Left ventricle myocardium inferior (tissue), 1 donor: ENCODE results near the gene COL25A1. TPM values are rescaled to one million over a fixed set of nuclear protein-coding genes. Genes with fewer than 3 reads are reported as not detected.

Experiments
- DNase-seq: peaks from one replicate; pipeline ENCODE4 v3.0.0-alpha.2; 2020
- H3K27ac ChIP-seq: fragments of 200-600 bp; replicated peaks from 2 replicates; pipeline ENCODE4 v1.8.0; 2021
- H3K27me3 ChIP-seq: fragments of 200-600 bp; 2 replicates; pipeline ENCODE4 v1.8.0; 2021; ENCODE audit warnings: low read depth
- H3K36me3 ChIP-seq: fragments of 200-600 bp; 2 replicates; pipeline ENCODE4 v1.8.0; 2021
- H3K4me1 ChIP-seq: fragments of 200-600 bp; 2 replicates; pipeline ENCODE4 v1.8.0; 2021
- H3K4me3 ChIP-seq: fragments of 200-600 bp; 2 replicates; pipeline ENCODE4 v1.8.0; 2021; ENCODE audit warnings: mild to moderate bottlenecking, moderate library complexity
- H3K9me3 ChIP-seq: fragments of 200-600 bp; replicated peaks from 2 replicates; pipeline ENCODE4 v1.8.0; 2021
- intact Hi-C: fragments of 100-400 bp; cut with micrococcal nuclease; formaldehyde crosslinking; loops from one replicate; pipeline ENCODE4 v1.11.0; 2022
- total RNA-seq: library from RNA; stranded (reverse); fragmentation: NEBNext Ultra II Directional; extraction: Animal tissue kit (Norgen Biotek cat#: 25700); gene quantifications from one replicate; pipeline ENCODE4 v1.2.1, GENCODE V29; 2021
- TF ChIP-seq, protein P1 (sequence below): fragments of 200-600 bp; IDR thresholded peaks from 2 replicates; pipeline ENCODE4 v1.8.0; 2021; ENCODE audit warnings: antibody characterized with exemption, mild to moderate bottlenecking, borderline replicate concordance
- donor health status: DM: no; HTN: yes; CAD: no; lungs with severe emphysema.

Gene COL25A1
- total RNA-seq, 1 donor from 2014 or later, result 0.77 TPM

GRCh38 chr4:108950158-108950915 lies 352.1 kb downstream of the COL25A1 start:
- intact Hi-C loops, result no loop called here
- no peak for DNase-seq
- TF ChIP-seq, protein P1, sequence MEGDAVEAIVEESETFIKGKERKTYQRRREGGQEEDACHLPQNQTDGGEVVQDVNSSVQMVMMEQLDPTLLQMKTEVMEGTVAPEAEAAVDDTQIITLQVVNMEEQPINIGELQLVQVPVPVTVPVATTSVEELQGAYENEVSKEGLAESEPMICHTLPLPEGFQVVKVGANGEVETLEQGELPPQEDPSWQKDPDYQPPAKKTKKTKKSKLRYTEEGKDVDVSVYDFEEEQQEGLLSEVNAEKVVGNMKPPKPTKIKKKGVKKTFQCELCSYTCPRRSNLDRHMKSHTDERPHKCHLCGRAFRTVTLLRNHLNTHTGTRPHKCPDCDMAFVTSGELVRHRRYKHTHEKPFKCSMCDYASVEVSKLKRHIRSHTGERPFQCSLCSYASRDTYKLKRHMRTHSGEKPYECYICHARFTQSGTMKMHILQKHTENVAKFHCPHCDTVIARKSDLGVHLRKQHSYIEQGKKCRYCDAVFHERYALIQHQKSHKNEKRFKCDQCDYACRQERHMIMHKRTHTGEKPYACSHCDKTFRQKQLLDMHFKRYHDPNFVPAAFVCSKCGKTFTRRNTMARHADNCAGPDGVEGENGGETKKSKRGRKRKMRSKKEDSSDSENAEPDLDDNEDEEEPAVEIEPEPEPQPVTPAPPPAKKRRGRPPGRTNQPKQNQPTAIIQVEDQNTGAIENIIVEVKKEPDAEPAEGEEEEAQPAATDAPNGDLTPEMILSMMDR, result no peak
- Histone ChIP-seq H3K27me3 (no peaks in the 10 kb centered on the region), H3K27ac (peak overlapping the region; percentile 33), H3K36me3 (no peaks in the 10 kb centered on the region), H3K9me3 (no peaks in the 10 kb centered on the region), H3K4me1 (peaks cover 4% of the 10 kb centered on the region), H3K4me3 (no peak overlapping the region)

DNA sequence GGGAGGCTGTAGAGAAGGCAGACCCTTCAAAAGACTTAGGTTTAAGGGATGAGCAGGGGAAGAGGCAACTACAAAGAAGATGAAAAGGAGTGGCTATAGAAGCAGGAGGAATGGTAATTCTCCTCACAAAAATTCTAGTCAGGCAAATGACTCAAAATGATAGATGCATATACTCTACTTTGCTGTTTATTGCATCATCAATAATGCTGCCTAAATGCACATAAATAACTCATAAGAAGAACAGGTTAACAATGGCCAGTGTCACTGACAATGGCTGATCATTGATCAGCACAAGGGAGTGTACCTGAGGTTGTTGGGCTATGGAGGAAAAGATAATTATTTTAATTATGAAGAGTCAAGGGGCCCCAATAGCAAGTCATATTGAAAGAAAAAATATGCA lies 354.9 kb downstream of the COL25A1 start:
- no peak overlapping the region for H3K27ac ChIP-seq
- TF ChIP-seq, protein P1, result no peak
- intact Hi-C loops, result no loop called here
- peaks cover 4% of the 10 kb centered on the region for H3K4me1 ChIP-seq
- DNase-seq, result no peak
- H3K4me3 ChIP-seq, result no peak overlapping the region
- H3K9me3 ChIP-seq, result no peaks in the 10 kb centered on the region
- H3K27me3 ChIP-seq, result no peaks in the 10 kb centered on the region
- H3K36me3 ChIP-seq, result no peaks in the 10 kb centered on the region

- no peak overlapping the region for H3K27ac ChIP-seq
- intact Hi-C loops, result no loop called here
- no peaks in the 10 kb centered on the region for H3K36me3 ChIP-seq
- no peaks in the 10 kb centered on the region for H3K27me3 ChIP-seq
- no peak for DNase-seq
- no peaks in the 10 kb centered on the region for H3K9me3 ChIP-seq
- H3K4me3 ChIP-seq, result no peak overlapping the region
- TF ChIP-seq, protein P1, result no peak
- peaks cover 4% of the 10 kb centered on the region for H3K4me1 ChIP-seq
Observed at GRCh38 chr4:108946237-108946636, 356.2 kb downstream of the COL25A1 start.

- Histone ChIP-seq H3K27ac (no peak overlapping the region), H3K27me3 (no peaks in the 10 kb centered on the region), H3K36me3 (no peaks in the 10 kb centered on the region), H3K4me1 (peaks cover 4% of the 10 kb centered on the region), H3K4me3 (no peak overlapping the region), H3K9me3 (no peaks in the 10 kb centered on the region)
- no peak for DNase-seq
- TF ChIP-seq, protein P1, result no peak
- intact Hi-C loops, result no loop called here
Observed at GRCh38 chr4:108943976-108944591, 358.4 kb downstream of the COL25A1 start.

- H3K36me3 ChIP-seq, result no peaks in the 10 kb centered on the region
- no peaks in the 10 kb centered on the region for H3K9me3 ChIP-seq
- H3K4me3 ChIP-seq, result no peak overlapping the region
- H3K27ac ChIP-seq, result no peak overlapping the region
- DNase-seq, result no peak
- intact Hi-C loops, result no loop called here
- peaks cover 4% of the 10 kb centered on the region for H3K4me1 ChIP-seq
- TF ChIP-seq, protein P1, result no peak
- H3K27me3 ChIP-seq, result no peaks in the 10 kb centered on the region
Observed at GRCh38 chr4:108943371-108943770, 359.1 kb downstream of the COL25A1 start.
